Fibroblast of lung (primary cell): ENCODE data around the gene HK3.

ENCODE experiments used
- CTCF ChIP-seq, 2 donors: IDR thresholded peaks in 1 of 2; conservative IDR thresholded peaks in 1 of 2; 1 replicate in 1 of 2; 2 replicates in 1 of 2; pipeline ENCODE4 v1.5.1; 2011 to 2012; ENCODE audit warnings: low read length in 2 of 2, control low read depth in 1 of 2, inconsistent platforms in 1 of 2, low read depth in 1 of 2, mild to moderate bottlenecking in 1 of 2
- EZH2 ChIP-seq: IDR thresholded peaks from 2 replicates; pipeline ENCODE4 v1.5.1; 2012; ENCODE audit warnings: low read length, control low read depth, mild to moderate bottlenecking; ENCODE audit errors: missing control alignments

- TF ChIP-seq CTCF (conservative IDR thresholded peaks at IDR 0.05 in 1 of 2, IDR thresholded peaks at IDR 0.05 in 1 of 2; ENCODE audit: low read depth in 1 of 2, low read length in 2 of 2) (no peak), EZH2 (no peak)
These were observed 52.0 kb downstream of the HK3 start for GRCh38 chr5:176847148-176847547.
